HG03571 (cell line): ENCODE data around the gene POF1B.
"Not testable (repeated sequence)": the region's sequence is repeated elsewhere in the genome, so short reads cannot be mapped to it uniquely, and the experiment has no call there.

Source experiments
- ATAC-seq: cut with Tn5 transposase; IDR thresholded peaks from one replicate; pipeline ENCODE4 v1.9.1; 2021; ENCODE audit not compliant: unreplicated experiment

The POF1B gene

GRCh38 chrX:85379174-85379907, at the start of gene POF1B:
Gene POF1B, minus strand, starts transcription at chrX:85379665. Its CDS starts 211 bp downstream, at chrX:85379454.
- peak; percentile 78 for ATAC-seq

GRCh38 chrX:85429066-85429465, 49.6 kb upstream of the POF1B start:
- ATAC-seq, result no peak

- ATAC-seq, result no peak
These were observed 39.8 kb upstream of the POF1B start for GRCh38 chrX:85419293-85419692.

GRCh38 chrX:85391878-85392238, 12.4 kb upstream of the POF1B start:
- ATAC-seq, result no peak

DNA sequence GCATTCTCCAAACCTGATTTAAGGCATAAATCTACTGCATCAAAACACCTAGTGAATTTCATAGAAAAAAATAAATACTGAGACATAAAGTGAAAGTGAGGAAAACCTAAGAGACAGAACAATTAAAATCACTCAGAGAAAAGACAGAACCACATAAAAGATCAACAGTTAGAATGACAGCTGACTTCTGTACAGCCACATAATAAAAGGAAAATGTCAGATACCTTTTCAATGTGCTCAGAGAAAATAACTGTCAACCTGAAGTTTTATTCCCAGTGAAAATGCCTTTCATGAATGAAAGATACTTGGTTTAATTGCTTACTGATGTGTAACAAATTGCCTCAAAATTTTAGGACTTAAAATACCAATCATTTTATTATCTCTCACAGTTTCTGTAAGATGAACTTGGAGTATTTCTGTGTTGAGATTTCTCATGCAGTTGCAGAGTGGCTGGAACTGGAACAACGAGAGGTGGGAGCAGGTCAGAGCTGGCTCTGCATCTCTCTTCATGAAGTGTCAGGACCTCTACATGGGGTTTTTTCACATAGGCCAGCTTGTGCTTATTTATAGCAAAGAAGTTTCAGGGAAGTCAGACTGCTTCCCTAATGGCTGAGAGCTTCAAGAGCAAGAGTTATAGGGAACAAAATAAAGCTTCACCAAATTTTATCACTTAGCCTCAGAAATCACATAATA, 11.9 kb upstream of the POF1B start:
- no peak for ATAC-seq

DNA sequence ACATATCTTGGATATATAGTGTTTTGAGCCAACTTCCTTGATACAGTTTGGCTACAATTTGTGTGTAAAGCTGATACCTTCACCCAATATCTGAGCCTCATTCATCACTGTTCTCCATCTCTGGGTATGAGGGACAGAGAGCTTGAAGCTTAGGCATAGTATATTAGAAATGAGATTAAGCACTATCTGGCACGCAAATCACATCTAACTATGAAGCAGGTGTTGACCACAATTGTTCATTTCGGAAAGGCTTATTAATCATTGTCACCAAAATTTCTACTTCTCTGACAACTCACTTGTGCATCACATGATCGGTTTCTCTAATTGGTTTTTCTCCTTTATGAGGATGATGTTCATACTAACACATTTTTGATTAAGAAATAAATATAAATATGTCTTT, 2.1 kb upstream of the POF1B start:
- ATAC-seq, result no peak

GRCh38 chrX:85378461-85378860, 1.0 kb downstream of the POF1B start:
- ATAC-seq, result no peak

DNA sequence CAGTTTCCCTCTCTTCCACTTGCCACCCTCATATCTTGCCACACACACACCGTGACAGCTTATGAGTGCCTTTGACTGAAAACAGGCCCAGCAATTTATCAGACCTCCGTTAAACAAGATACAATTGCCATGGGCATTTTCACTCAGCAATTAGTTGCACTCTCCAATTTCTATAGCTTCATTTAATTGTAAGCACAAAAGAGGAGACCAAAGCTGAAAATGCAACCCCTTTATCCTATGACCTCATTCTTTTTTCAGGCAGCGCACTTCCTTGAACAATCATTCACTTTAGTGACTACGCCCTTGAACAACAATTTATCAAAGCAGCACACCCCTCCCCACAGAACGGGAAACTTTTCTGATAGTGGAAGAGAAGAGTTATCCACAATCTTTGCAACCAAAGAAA, 4.1 kb downstream of the POF1B start:
- ATAC-seq, result no peak

DNA sequence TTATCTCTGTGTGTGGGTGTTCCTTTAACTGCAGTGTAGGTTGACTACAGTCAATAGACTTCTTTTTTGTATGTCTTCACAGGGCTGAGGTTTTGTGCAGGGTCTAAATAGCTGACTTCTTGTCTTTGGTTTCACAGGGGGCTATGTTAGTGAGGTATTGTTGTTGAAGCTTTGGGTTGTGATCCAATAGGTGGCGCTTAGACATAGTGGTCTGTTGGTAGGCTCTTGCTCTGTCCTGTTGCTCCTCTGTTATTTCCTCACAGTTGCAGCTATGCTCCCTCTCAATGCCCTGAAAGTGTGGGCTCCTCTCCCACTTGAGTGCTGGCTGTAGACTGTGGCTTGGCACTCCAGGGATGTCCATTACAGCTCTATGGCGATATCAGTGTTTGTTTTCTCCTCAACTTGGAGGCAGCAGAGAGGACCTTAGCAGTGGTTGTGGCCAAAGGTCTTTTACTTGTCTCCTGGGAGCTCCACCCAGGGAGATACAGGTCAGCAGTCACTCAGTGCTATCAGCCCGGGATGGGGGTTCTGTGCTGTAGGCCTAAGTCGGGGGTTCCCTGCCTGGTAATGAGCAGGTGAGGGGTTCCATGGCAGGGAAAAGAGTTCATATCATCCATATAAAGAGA, 14.0 kb downstream of the POF1B start:
- no peak for ATAC-seq

DNA sequence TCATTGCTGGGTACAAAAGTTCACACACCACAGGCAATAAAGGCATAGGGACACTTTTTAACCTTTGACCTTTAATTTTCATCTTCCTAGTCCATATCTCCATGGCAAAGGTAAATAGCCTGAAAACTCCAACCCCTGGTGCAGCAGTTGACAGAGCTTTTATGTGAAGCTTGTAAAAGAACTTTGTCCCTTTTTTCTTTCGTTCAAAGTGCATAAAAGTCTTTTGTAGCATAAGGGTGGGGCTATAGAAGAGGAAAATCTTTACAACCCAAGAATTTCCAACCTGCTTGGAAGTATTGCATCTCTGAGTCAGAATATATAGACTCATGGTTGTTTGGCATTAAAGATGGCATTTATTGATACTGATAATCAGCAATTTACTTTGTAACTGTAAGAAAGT, 20.4 kb downstream of the POF1B start:
- ATAC-seq, result no peak

GRCh38 chrX:85345523-85345922, 33.9 kb downstream of the POF1B start:
- no peak for ATAC-seq

- no peak for ATAC-seq
These were observed 52.5 kb downstream of the POF1B start for GRCh38 chrX:85327060-85327333.

DNA sequence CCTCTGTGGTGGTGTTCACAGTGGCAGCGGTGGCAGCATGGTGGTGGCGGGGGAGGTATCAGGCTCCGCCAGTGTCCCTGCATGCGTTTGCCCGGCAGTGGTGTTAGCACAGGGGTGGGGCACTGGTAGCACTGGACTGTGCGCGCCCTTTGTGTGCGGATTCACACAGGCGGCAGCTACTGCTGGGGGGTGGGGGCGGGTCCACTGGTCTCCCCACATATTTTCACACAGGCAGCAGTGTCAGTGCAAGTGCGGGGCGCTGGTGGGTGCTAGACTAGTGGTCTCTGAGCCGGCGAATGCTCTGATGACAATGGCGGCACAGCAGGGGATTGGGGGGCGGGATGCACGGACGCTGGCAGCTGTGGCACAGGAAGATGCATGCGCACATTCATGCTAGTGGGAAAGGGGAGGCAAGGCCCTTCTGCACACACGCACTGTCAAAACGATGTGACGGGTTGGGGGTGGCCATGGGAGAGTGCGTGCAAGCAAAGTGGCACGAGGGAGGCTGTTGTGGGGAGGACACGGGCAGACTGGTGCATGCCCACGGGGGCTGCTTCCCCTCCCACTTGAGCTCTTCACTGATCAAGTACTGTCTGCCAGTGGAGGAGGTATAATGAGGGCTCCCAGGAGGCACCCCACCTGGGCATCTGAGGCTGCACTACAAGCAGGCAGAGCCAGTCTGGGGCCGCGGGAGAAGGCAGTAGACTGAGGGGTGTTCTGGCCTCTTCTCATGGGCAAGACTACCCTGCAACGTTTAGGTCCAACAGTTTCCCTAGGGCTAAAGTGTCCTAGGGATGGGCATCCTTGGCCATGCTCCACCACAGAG, 53.0 kb downstream of the POF1B start:
- no peak for ATAC-seq

GRCh38 chrX:85311348-85311747, 68.1 kb downstream of the POF1B start:
- not testable (repeated sequence) for ATAC-seq

GRCh38 chrX:85309717-85310116, 69.7 kb downstream of the POF1B start:
- no peak for ATAC-seq

DNA sequence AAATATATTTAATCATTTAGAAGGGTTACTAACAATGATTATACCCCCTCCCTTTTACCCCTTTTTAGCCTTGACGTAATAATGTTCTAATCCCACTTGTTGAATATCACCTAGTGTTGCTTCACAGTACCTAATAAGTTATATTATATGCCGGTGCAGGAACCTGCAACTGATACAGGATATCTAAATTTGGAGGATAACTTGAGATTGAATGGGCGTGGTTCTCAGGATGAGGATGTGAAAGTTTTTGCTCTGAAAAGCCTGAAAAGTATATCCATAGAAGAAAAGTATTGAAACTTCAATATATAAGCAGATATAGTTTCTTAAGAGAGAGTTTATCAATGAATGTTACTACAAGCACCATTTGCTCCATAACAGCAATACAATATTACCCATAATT, 75.9 kb downstream of the POF1B start:
- ATAC-seq, result peak; percentile 51

DNA sequence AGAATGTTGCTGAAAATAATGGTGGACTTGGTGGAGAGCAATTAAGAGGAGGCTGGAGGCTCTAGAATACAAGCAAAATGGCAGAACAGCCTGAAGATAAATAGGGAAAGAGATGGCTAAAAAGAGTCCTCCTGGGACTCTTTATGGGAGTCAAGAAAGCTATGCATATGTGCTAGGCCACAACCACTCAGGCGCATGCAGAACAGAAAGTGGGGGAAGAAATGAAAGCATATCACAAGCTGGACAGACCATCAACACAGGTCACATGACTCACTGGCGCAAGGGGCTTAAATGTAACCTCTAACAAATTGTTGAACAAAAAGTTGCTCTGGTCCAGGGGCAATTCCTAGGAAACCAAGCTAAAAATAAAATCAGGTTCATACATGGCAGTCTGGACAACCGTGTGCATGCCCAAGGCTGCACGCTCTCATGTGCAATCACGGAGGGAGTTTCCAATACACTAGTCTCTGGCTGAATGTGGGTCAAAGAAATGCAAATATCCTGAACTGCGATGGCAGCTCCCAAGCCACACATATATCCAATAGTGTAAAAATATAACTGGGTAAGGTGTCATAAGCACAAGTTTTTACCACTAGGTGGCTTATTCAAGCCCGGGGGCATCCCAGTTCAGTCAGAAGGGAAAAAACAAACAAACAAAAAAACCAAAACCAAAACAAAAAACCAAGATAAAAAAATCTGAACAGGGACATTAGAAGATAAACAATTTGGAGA, 90.3 kb downstream of the POF1B start:
- ATAC-seq, result no peak

- not testable (repeated sequence) for ATAC-seq
These were observed 94.2 kb downstream of the POF1B start for GRCh38 chrX:85285286-85285685.

DNA sequence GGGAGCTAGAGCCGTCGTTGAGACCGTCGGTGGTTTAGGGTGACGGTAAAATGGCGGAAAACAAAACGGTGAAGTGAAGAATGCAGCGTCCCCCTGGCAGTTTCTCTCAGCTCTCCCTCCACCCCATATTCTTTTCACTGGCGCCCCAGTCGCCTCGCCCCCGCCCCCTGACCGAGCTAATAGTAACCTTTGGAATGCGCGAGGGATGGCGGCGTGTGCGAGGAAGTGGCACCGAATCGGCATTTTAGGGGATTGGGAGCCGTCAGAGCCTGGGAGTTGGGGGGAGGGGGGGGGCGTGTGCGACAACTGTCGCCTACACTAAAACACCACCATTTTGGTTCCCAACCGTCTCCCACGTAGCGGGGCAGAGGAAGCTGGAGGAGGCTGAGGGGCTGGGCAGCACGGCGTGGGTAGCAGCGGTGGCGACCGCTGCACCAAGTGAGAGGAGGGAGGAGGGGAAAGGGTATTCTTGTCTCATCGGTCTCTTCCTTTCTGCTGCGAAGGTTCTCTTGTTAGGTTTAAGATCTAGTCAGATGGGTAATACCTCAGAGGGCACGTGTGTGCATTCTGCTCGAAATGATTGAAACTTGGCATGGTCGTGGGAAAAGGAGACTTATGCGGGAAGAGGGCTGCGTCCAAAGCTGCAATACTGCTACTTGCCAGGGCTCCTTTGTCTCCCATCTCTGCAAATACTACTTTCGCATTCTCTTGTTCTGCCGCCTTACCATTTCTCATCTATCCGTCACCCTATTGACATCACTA, 134.8 kb downstream of the POF1B start:
- ATAC-seq, result no peak

- ATAC-seq, result no peak
These were observed 135.6 kb downstream of the POF1B start, which contains the start of the genes SATL1 and ZNF711 for GRCh38 chrX:85243761-85244449. Gene SATL1, minus strand, starts transcription at chrX:85243779. Its CDS starts 134,811 bp downstream, at chrX:85108968. Gene ZNF711, plus strand, starts transcription at chrX:85243991. Its CDS starts 3,582 bp downstream, at chrX:85247573.
